Neural cell (in vitro differentiated cells): Measurements from ENCODE around the gene PRSS57. TPM values are rescaled to one million over a fixed set of nuclear protein-coding genes. Genes with fewer than 3 reads are reported as not detected.

Experiments used
- H2AFZ ChIP-seq: fragments of 200-600, 300-800 bp; sonication (generic), shearing (Covaris generic); 2 replicates; pipeline ENCODE4 v1.6.0; 2014; ENCODE audit warnings: low read depth, mild to moderate bottlenecking, antibody characterized with exemption, low read length, moderate library complexity
- H3F3A ChIP-seq: fragments of 200-600 bp; shearing (Covaris generic); 2 replicates; pipeline ENCODE4 v1.6.1; 2016; ENCODE audit warnings: mild to moderate bottlenecking, moderate library complexity, mixed read lengths, antibody characterized with exemption, low read length; ENCODE audit not compliant: insufficient read depth, poor library complexity, severe bottlenecking
- H3K27ac ChIP-seq: fragments of 200-600, 300-800 bp; sonication (generic), shearing (Covaris generic); 2 replicates; pipeline ENCODE4 v1.5.1; 2014; ENCODE audit warnings: mild to moderate bottlenecking, low read length, moderate library complexity
- H3K27me3 ChIP-seq: fragments of 300-800, 200-600 bp; sonication (generic), shearing (Covaris generic); 2 replicates; pipeline ENCODE4 v1.6.0; 2014; ENCODE audit warnings: mild to moderate bottlenecking, low read depth, low read length, moderate library complexity; ENCODE audit not compliant: insufficient read depth
- H3K36me3 ChIP-seq: fragments of 300-800, 200-600 bp; sonication (generic), shearing (Covaris generic); 2 replicates; pipeline ENCODE4 v1.5.1; 2014; ENCODE audit warnings: mild to moderate bottlenecking, antibody characterized with exemption, low read length, moderate library complexity; ENCODE audit not compliant: insufficient read depth
- H3K4me2 ChIP-seq: fragments of 300-800, 200-600 bp; sonication (generic), shearing (Covaris generic); 2 replicates; pipeline ENCODE4 v1.6.0; 2014; ENCODE audit warnings: mild to moderate bottlenecking, low read length
- H3K4me3 ChIP-seq: fragments of 300-800, 200-600 bp; sonication (generic), shearing (Covaris generic); 2 replicates; pipeline ENCODE4 v1.5.1; 2014; ENCODE audit warnings: mild to moderate bottlenecking, low read length, moderate library complexity
- H3K79me2 ChIP-seq: fragments of 200-600 bp; shearing (Covaris generic); replicated peaks from 2 replicates; pipeline ENCODE4 v1.6.0; 2014; ENCODE audit warnings: mild to moderate bottlenecking, low read length, moderate library complexity; ENCODE audit not compliant: insufficient read depth
- H3K9ac ChIP-seq: fragments of 300-800, 200-600 bp; sonication (generic), shearing (Covaris generic); 2 replicates; pipeline ENCODE4 v1.6.1; 2016; ENCODE audit warnings: mild to moderate bottlenecking, low read length, mixed read lengths
- H3K9me2 ChIP-seq: fragments of 200-600 bp; shearing (Covaris generic); 2 replicates; pipeline ENCODE4 v1.6.1; 2016; ENCODE audit warnings: mild to moderate bottlenecking, low read length, mixed read lengths; ENCODE audit not compliant: insufficient read depth
- H3K9me3 ChIP-seq: fragments of 200-600, 300-800 bp; sonication (generic), shearing (Covaris generic); 2 replicates; pipeline ENCODE4 v1.6.1; 2016; ENCODE audit warnings: mild to moderate bottlenecking, mixed run types, low read length, moderate library complexity, mixed read lengths
- H4K20me1 ChIP-seq: fragments of 200-600 bp; shearing (Covaris generic); 2 replicates; pipeline ENCODE4 v1.6.1; 2016; ENCODE audit warnings: mild to moderate bottlenecking, mixed run types; ENCODE audit not compliant: insufficient read depth
- CTCF ChIP-seq: fragments of 450-650 bp; IDR thresholded peaks from 2 replicates; pipeline ENCODE4 v1.5.1; 2014; ENCODE audit warnings: antibody characterized with exemption, mild to moderate bottlenecking, moderate library complexity; ENCODE audit not compliant: poor library complexity, severe bottlenecking
- EP300 ChIP-seq: fragments of 450-650 bp; conservative IDR thresholded peaks from 2 replicates; pipeline ENCODE4 v1.6.1; 2014; ENCODE audit warnings: antibody characterized with exemption, mild to moderate bottlenecking, moderate library complexity; ENCODE audit not compliant: poor library complexity, severe bottlenecking
- EZH2 ChIP-seq: fragments of 200-600, 300-800 bp; shearing (Covaris generic), sonication (generic); IDR thresholded peaks from 2 replicates; pipeline ENCODE4 v1.6.1; 2014; ENCODE audit warnings: antibody characterized with exemption, low read length, borderline replicate concordance, mild to moderate bottlenecking; ENCODE audit not compliant: insufficient read depth, poor library complexity, severe bottlenecking
- MXI1 ChIP-seq: fragments of 450-650 bp; conservative IDR thresholded peaks from 2 replicates; pipeline ENCODE4 v1.6.1; 2014; ENCODE audit warnings: antibody characterized with exemption, mild to moderate bottlenecking; ENCODE audit not compliant: poor library complexity, severe bottlenecking
- POLR2AphosphoS5 ChIP-seq: IDR thresholded peaks from 2 replicates; pipeline ENCODE4 v1.6.1; 2012
- RAD21 ChIP-seq: fragments of 450-650 bp; conservative IDR thresholded peaks from 2 replicates; pipeline ENCODE4 v1.6.1; 2014; ENCODE audit warnings: antibody characterized with exemption, mild to moderate bottlenecking, moderate library complexity
- REST ChIP-seq: IDR thresholded peaks from 2 replicates; pipeline ENCODE4 v1.6.1; 2012; ENCODE audit warnings: borderline replicate concordance
- SMC3 ChIP-seq: fragments of 450-650 bp; conservative IDR thresholded peaks from 2 replicates; pipeline ENCODE4 v1.6.1; 2014; ENCODE audit warnings: antibody characterized with exemption, mild to moderate bottlenecking, moderate library complexity; ENCODE audit not compliant: poor library complexity
- TAF1 ChIP-seq: IDR thresholded peaks from 2 replicates; pipeline ENCODE4 v1.6.1; 2012; ENCODE audit warnings: low read depth
- polyA plus RNA-seq: library from polyadenylated mRNA; depleted of rRNA; stranded (reverse); fragments of >200 nt; gene quantifications from 2 replicates; pipeline ENCODE4 v1.2.3, GENCODE V29; 2014

The PRSS57 gene
- polyA plus RNA-seq, 1 donor from 2014 or later = not detected

GRCh38 chr19:674282-675151 lies 20.7 kb downstream of the PRSS57 start:
- H3K9me2 ChIP-seq = no peaks in the 10 kb centered on the region
- H3K4me3 ChIP-seq = no peak overlapping the region
- H3K27me3 ChIP-seq = peaks cover 3% of the 10 kb centered on the region
- H3K4me2 ChIP-seq = no peak overlapping the region
- no peaks in the 10 kb centered on the region for H3K9me3 ChIP-seq
- no peaks in the 10 kb centered on the region for H3F3A ChIP-seq
- H3K36me3 ChIP-seq = no peaks in the 10 kb centered on the region
- H3K79me2 ChIP-seq = no peaks in the 10 kb centered on the region
- TF ChIP-seq CTCF = no peak
- no peak for TF ChIP-seq SMC3
- TF ChIP-seq REST = no peak
- no peak for TF ChIP-seq RAD21
- TF ChIP-seq TAF1 = no peak
- TF ChIP-seq EZH2 = no peak
- no peak for TF ChIP-seq MXI1
- no peak for TF ChIP-seq EP300
- TF ChIP-seq POLR2AphosphoS5 = no peak
- H3K27ac ChIP-seq = no peak overlapping the region
- H4K20me1 ChIP-seq = no peaks in the 10 kb centered on the region
- peak overlapping the region; percentile 39 for H3K9ac ChIP-seq
- no peak overlapping the region for H2AFZ ChIP-seq

GRCh38 chr19:670609-671075 lies 24.6 kb downstream of the PRSS57 start:
- H3K4me2 ChIP-seq = no peak overlapping the region
- H2AFZ ChIP-seq = no peak overlapping the region

More at GRCh38 chr19:670609-671075, 24.6 kb downstream of the PRSS57 start:
- Histone ChIP-seq H3K79me2 (no peaks in the 10 kb centered on the region), H3K9me2 (no peaks in the 10 kb centered on the region), H3K27me3 (no peaks in the 10 kb centered on the region), H3K9ac (no peak overlapping the region), H3K9me3 (no peaks in the 10 kb centered on the region), H4K20me1 (no peaks in the 10 kb centered on the region), H3K4me3 (no peak overlapping the region), H3F3A (no peaks in the 10 kb centered on the region), H3K36me3 (no peaks in the 10 kb centered on the region), H3K27ac (no peak overlapping the region)
- TF ChIP-seq MXI1 = no peak
- no peak for TF ChIP-seq REST
- no peak for TF ChIP-seq EP300
- no peak for TF ChIP-seq SMC3
- TF ChIP-seq CTCF = no peak
- TF ChIP-seq RAD21 = no peak
- no peak for TF ChIP-seq POLR2AphosphoS5
- TF ChIP-seq TAF1 = no peak
- no peak for TF ChIP-seq EZH2
